ENCODE measurements around the gene LRRC8E. TPM values are rescaled to one million over a fixed set of nuclear protein-coding genes. Genes with fewer than 3 reads are reported as not detected.

LRRC8E gene
- total RNA-seq, 4 donors from 2014 or later: 0.79 to 1.5 TPM; not detected in 2

- intact Hi-C loops (cut with DNase I; ENCODE audit: low total_unique reads) (no loop called here), in situ Hi-C loops (cut with MboI; ENCODE audit: low pct_ligation_motif_present in 1 of 4, low pct_unique_long_range_greater_than_20kb in 1 of 4, low sequenced_read_pairs in 3 of 4) (loop anchor here in 2 of 4 donors (10.0 kb wide), 1 partner anchor 311 kb away; no protein-coding TSS in a partner anchor)
- DNase-seq: peak; percentile 99
- Histone ChIP-seq H3K9me3 (no peaks in the 10 kb centered on the region), H3K27me3 (no peaks in the 10 kb centered on the region), H3K4me1 (peaks cover 5 to 26% (median 12%) of the 10 kb centered on the region in 4 donors), H3K4me3 (peak within 1 kb of the TSS; percentile 68 to 93 (median 80)), H3K36me3 (peaks cover 0 to 13% (median 6%) of the 10 kb centered on the region in 4 donors), H3K27ac (peak within 1 kb of the TSS; percentile 90 to 98 (median 96))
- TF ChIP-seq POLR2AphosphoS5 (IDR thresholded peaks at IDR 0.05) (peak; percentile 60 to 89 (median 88)), EP300 (IDR thresholded peaks at IDR 0.05; ENCODE audit: low read depth) (no peak), POLR2A (IDR thresholded peaks at IDR 0.05) (peak; percentile 86), CTCF (IDR thresholded peaks at IDR 0.05) (no peak)
- WGBS, 2 donors (ENCODE audit: low coverage in 1 of 2): 1% methylated on average over 52 of the region's 56 CpGs; no CpG with 5 or more reads in 1 of the 2 donors
These were observed 55.3 kb downstream of the LRRC8E start, which contains the start of gene TIMM44 for GRCh38 chr19:7943444-7944176. Gene TIMM44, minus strand, starts transcription at chr19:7943666. Its CDS starts 15 bp downstream, at chr19:7943651.

- peaks cover 0 to 13% (median 6%) of the 10 kb centered on the region in 4 donors for H3K36me3 ChIP-seq
- TF ChIP-seq POLR2AphosphoS5 (IDR thresholded peaks at IDR 0.05) (no peak), CTCF (IDR thresholded peaks at IDR 0.05) (peak; percentile 89 to 98 (median 94))
- H3K27me3 ChIP-seq: no peaks in the 10 kb centered on the region
- peak; percentile 91 for DNase-seq
- H3K27ac ChIP-seq: peak overlapping the region; percentile 85 to 98 (median 94)
- 28 to 66% methylated on average over 5 to 18 of the region's 18 CpGs for WGBS, 2 donors (ENCODE audit: low coverage in 1 of 2)
- H3K4me3 ChIP-seq: peak overlapping the region; percentile 30 to 68 (median 51)
- in situ Hi-C loops (cut with MboI; ENCODE audit: low pct_ligation_motif_present in 1 of 4, low pct_unique_long_range_greater_than_20kb in 1 of 4, low sequenced_read_pairs in 3 of 4) (loop anchor here in 2 of 4 donors (10.0 kb wide), 1 partner anchor 311 kb away; no protein-coding TSS in a partner anchor), intact Hi-C loops (cut with DNase I; ENCODE audit: low total_unique reads) (no loop called here)
- H3K9me3 ChIP-seq: no peaks in the 10 kb centered on the region
- H3K4me1 ChIP-seq: peaks cover 5 to 26% (median 12%) of the 10 kb centered on the region in 4 donors
These were observed 56.0 kb downstream of the LRRC8E start for GRCh38 chr19:7944177-7944761.

GRCh38 chr19:7947939-7948338 is 59.6 kb downstream of the LRRC8E start:
- in situ Hi-C loops (cut with MboI; ENCODE audit: low pct_ligation_motif_present in 1 of 4, low pct_unique_long_range_greater_than_20kb in 1 of 4, low sequenced_read_pairs in 3 of 4): loop anchor here in 2 of 4 donors (10.0 kb wide), 1 partner anchor 307 kb away; no protein-coding TSS in a partner anchor
- intact Hi-C loops (cut with DNase I; ENCODE audit: low total_unique reads): loop anchor here (5.0 kb wide), 1 partner anchor 34 kb away; no protein-coding TSS in a partner anchor
- WGBS, 2 donors (ENCODE audit: low coverage in 1 of 2): 91 to 94% methylated on average over 3 of the region's 4 CpGs

More at GRCh38 chr19:7947939-7948338, 59.6 kb downstream of the LRRC8E start:
- H3K27ac ChIP-seq: no peak overlapping the region
- H3K36me3 ChIP-seq: no peaks in the 10 kb centered on the region
- TF ChIP-seq CTCF (IDR thresholded peaks at IDR 0.05) (no peak), POLR2A (IDR thresholded peaks at IDR 0.05) (no peak), EP300 (IDR thresholded peaks at IDR 0.05; ENCODE audit: low read depth) (no peak), POLR2AphosphoS5 (IDR thresholded peaks at IDR 0.05) (no peak)
- DNase-seq: no peak
- H3K27me3 ChIP-seq: no peaks in the 10 kb centered on the region
- peaks cover 0 to 7% (median under 1%) of the 10 kb centered on the region in 4 donors for H3K4me1 ChIP-seq
- no peak overlapping the region for H3K4me3 ChIP-seq
- no peaks in the 10 kb centered on the region for H3K9me3 ChIP-seq

Other genes with a start within 250 kb of the LRRC8E start
- gene RETN, start 219.5 kb upstream of the LRRC8E start, total RNA-seq: not detected
- gene MCEMP1, start 211.4 kb upstream of the LRRC8E start, total RNA-seq: under 1 TPM in 1 of 4 donors, not detected in 3; 0.41 TPM
- 10 to 100 TPM; 15.1 to 63.5 (median 34.4) TPM for gene TRAPPC5, start 207.7 kb upstream of the LRRC8E start, total RNA-seq
- 10 to 100 TPM in 1 of 4 donors, 1 to 10 TPM in 1, under 1 TPM in 1, not detected in 1; 0.27 to 10.1 (median 4.3) TPM for gene FCER2, start 186.4 kb upstream of the LRRC8E start, total RNA-seq
- gene CLEC4G, start 156.4 kb upstream of the LRRC8E start, total RNA-seq: 1 to 10 TPM in 1 of 4 donors, under 1 TPM in 1, not detected in 2; 0.55 to 1.1 TPM
- 1 to 10 TPM in 3 of 4 donors, under 1 TPM in 1; 1.00 to 9.4 (median 4.4) TPM for gene CD209, start 141.0 kb upstream of the LRRC8E start, total RNA-seq
- under 1 TPM in 1 of 4 donors, not detected in 3; 0.16 TPM for gene CLEC4M, start 125.3 kb upstream of the LRRC8E start, total RNA-seq
- gene EVI5L, start 58.3 kb upstream of the LRRC8E start, total RNA-seq: 10 to 100 TPM in 3 of 4 donors, 1 to 10 TPM in 1; 8.5 to 65.8 (median 15.0) TPM
- gene PRR36, start 14.1 kb upstream of the LRRC8E start, total RNA-seq: under 1 TPM in 1 of 4 donors, not detected in 3; 0.16 TPM
- gene MAP2K7, start 15.4 kb downstream of the LRRC8E start, total RNA-seq: 100 to 1,000 TPM in 1 of 4 donors, 10 to 100 TPM in 3; 11.9 to 125 (median 20.9) TPM
- gene TGFBR3L, start 26.3 kb downstream of the LRRC8E start, total RNA-seq: 1 to 10 TPM in 1 of 4 donors, not detected in 3; 1.4 TPM
- gene SNAPC2, start 31.8 kb downstream of the LRRC8E start, total RNA-seq: 10 to 100 TPM; 11.4 to 35.9 (median 13.0) TPM
- gene CTXN1, start 37.6 kb downstream of the LRRC8E start, total RNA-seq: 10 to 100 TPM in 1 of 4 donors, 1 to 10 TPM in 3; 2.9 to 29.7 (median 4.8) TPM
- 100 to 1,000 TPM in 1 of 4 donors, 10 to 100 TPM in 3; 59.7 to 102 (median 71.8) TPM for gene TIMM44, start 55.2 kb downstream of the LRRC8E start, total RNA-seq
- 100 to 1,000 TPM in 1 of 4 donors, 10 to 100 TPM in 3; 11.9 to 101 (median 22.4) TPM for gene ELAVL1, start 117.1 kb downstream of the LRRC8E start, total RNA-seq
- not detected for gene CCL25, start 164.2 kb downstream of the LRRC8E start, total RNA-seq